Endothelial cell of umbilical vein (primary cell): ENCODE measurements around the gene GPR27. TPM values are rescaled to one million over a fixed set of nuclear protein-coding genes. Genes with fewer than 3 reads are reported as not detected.
A peak's percentile ranks its signal among the peaks of the same experiment; 100 is the strongest.

ENCODE experiments used
- BruUV-seq: library from RNA; stranded (reverse); fragments of 400-500 nt; replicated peaks from 2 replicates; lab custom pipeline; 2021; lab: Mats Ljungman, UMichigan
- CTCF ChIA-PET: fragments of 300-600, 350-600 bp; sonication (Branson Sonifier 250); formaldehyde crosslinking; loops from one replicate; lab custom pipeline; 2021; ENCODE audit warnings: antibody characterized with exemption, inconsistent platforms; lab: Charles Lee
- POLR2A ChIA-PET: fragments of 300-600, 350-600 bp; sonication (Branson Sonifier 250); formaldehyde crosslinking; loops from one replicate; lab custom pipeline; 2021; ENCODE audit warnings: antibody characterized with exemption, inconsistent platforms; lab: Charles Lee
- DNase-seq: peaks from one replicate; pipeline ENCODE4 v3.0.0-alpha.2; 2011; ENCODE audit warnings: low read depth, low spot score
- FAIRE-seq: peaks from 2 replicates; lab custom pipeline; 2011; peaks lifted over from hg19 to GRCh38; lab: Jason Lieb, UNC
- H2AFZ ChIP-seq: 2 replicates; pipeline ENCODE4 v1.6.0; 2012; ENCODE audit warnings: low read depth, low read length, control low read depth, inconsistent platforms
- H3K27ac ChIP-seq: 2 replicates; pipeline ENCODE4 v1.5.1; 2011; ENCODE audit warnings: low read depth, mild to moderate bottlenecking, control low read depth, low read length, moderate library complexity; ENCODE audit not compliant: insufficient read depth
- H3K27me3 ChIP-seq, 2 experiments: 2 replicates each; pipeline versions ENCODE4 v1.6.0 to v1.6.1; 2011; ENCODE audit warnings: low read length in 2 of 2, mixed read lengths in 1 of 2; ENCODE audit not compliant: control insufficient read depth in 2 of 2, insufficient read depth in 2 of 2
- H3K36me3 ChIP-seq, 2 experiments: 2 replicates in 1 of 2; 3 replicates in 1 of 2; pipeline ENCODE4 v1.5.1; 2011; ENCODE audit warnings: low read length in 2 of 2, mild to moderate bottlenecking in 1 of 2, moderate library complexity in 1 of 2; ENCODE audit not compliant: control insufficient read depth in 2 of 2, insufficient read depth in 2 of 2; ENCODE audit errors: extremely low read depth in 1 of 2
- H3K4me1 ChIP-seq: 3 replicates; pipeline ENCODE4 v1.5.1; 2011; ENCODE audit warnings: mild to moderate bottlenecking, low read length; ENCODE audit not compliant: control insufficient read depth, insufficient read depth; ENCODE audit errors: extremely low read depth
- H3K4me2 ChIP-seq: 2 replicates; pipeline ENCODE4 v1.6.1; 2011; ENCODE audit warnings: low read length, control low read depth, mixed read lengths; ENCODE audit not compliant: insufficient read depth
- H3K4me3 ChIP-seq, 3 experiments: fragments of 200-600 bp in 1 of 3; sonication (generic), shearing (Covaris generic) in 1 of 3; replicated peaks in 1 of 3; 2 replicates each; pipeline ENCODE4 v1.5.1; 2011 to 2016; ENCODE audit warnings: control low read depth in 3 of 3, low read length in 3 of 3, mild to moderate bottlenecking in 2 of 3, inconsistent platforms in 1 of 3, low read depth in 1 of 3, moderate library complexity in 1 of 3; ENCODE audit not compliant: insufficient read depth in 1 of 3
- H3K79me2 ChIP-seq: 2 replicates; pipeline ENCODE4 v1.6.0; 2012; ENCODE audit warnings: low read length, inconsistent platforms; ENCODE audit not compliant: control insufficient read depth, insufficient read depth
- H3K9ac ChIP-seq: replicated peaks from 2 replicates; pipeline ENCODE3; 2011; ENCODE audit warnings: low read length, control low read depth; ENCODE audit not compliant: insufficient read depth; ENCODE audit errors: extremely low read depth
- H3K9me1 ChIP-seq: replicated peaks from 3 replicates; pipeline ENCODE4 v1.6.0; 2011; ENCODE audit warnings: mild to moderate bottlenecking, low read length; ENCODE audit not compliant: control insufficient read depth, insufficient read depth; ENCODE audit errors: extremely low read depth
- H3K9me3 ChIP-seq: replicated peaks from 2 replicates; pipeline ENCODE4 v1.5.1; 2012; ENCODE audit warnings: low read length, inconsistent platforms; ENCODE audit not compliant: control insufficient read depth, insufficient read depth
- H4K20me1 ChIP-seq: replicated peaks from 2 replicates; pipeline ENCODE3; 2011; ENCODE audit warnings: mild to moderate bottlenecking, low read length; ENCODE audit not compliant: control insufficient read depth, insufficient read depth; ENCODE audit errors: extremely low read depth
- CTCF ChIP-seq, 2 donors: IDR thresholded peaks; 1 replicate in 1 of 2; 2 replicates in 1 of 2; pipeline ENCODE4 v1.5.1; 2011; ENCODE audit warnings: low read length in 2 of 2, mild to moderate bottlenecking in 2 of 2, moderate library complexity in 2 of 2, control low read depth in 1 of 2, inconsistent platforms in 1 of 2, low read depth in 1 of 2; ENCODE audit not compliant: insufficient read depth in 1 of 2; ENCODE audit errors: extremely low read depth in 1 of 2
- EZH2 ChIP-seq: IDR thresholded peaks from 2 replicates; pipeline ENCODE4 v1.6.1; 2012; ENCODE audit warnings: borderline replicate concordance, low read depth, mild to moderate bottlenecking, moderate library complexity, low read length, inconsistent platforms; ENCODE audit not compliant: severe bottlenecking
- FOS ChIP-seq: IDR thresholded peaks from 2 replicates; pipeline ENCODE4 v1.6.1; 2011; ENCODE audit warnings: mild to moderate bottlenecking, low read length, moderate library complexity, borderline replicate concordance; ENCODE audit not compliant: insufficient read depth
- JUN ChIP-seq: IDR thresholded peaks from 2 replicates; pipeline ENCODE4 v1.6.1; 2011; ENCODE audit warnings: borderline replicate concordance, low read depth; ENCODE audit not compliant: insufficient read length, insufficient read depth
- MAX ChIP-seq: IDR thresholded peaks from 2 replicates; pipeline ENCODE4 v1.6.1; 2011; ENCODE audit not compliant: insufficient read depth, insufficient read length
- MYC ChIP-seq: IDR thresholded peaks from one replicate; pipeline ENCODE4 v1.6.1; 2011; ENCODE audit warnings: mild to moderate bottlenecking, low read depth, low read length
- POLR2A ChIP-seq: IDR thresholded peaks from 2 replicates; pipeline ENCODE4 v1.6.1; 2012; ENCODE audit warnings: low read depth, mild to moderate bottlenecking, control low read depth, low read length
- POLR2AphosphoS5 ChIP-seq: IDR thresholded peaks from 2 replicates; pipeline ENCODE4 v1.6.1; 2012; ENCODE audit warnings: low read depth, mild to moderate bottlenecking, control low read depth, low read length, moderate library complexity; ENCODE audit not compliant: insufficient read depth
- dilution Hi-C: fragments of 300-500 bp; cut with MboI; formaldehyde crosslinking; loops from one replicate; pipeline ENCODE4 v1.15.0; 2019; ENCODE audit warnings: low sequenced_read_pairs; ENCODE audit not compliant: extremely low pct_ligation_motif_present
- intact Hi-C: fragments of 100-400 bp; cut with micrococcal nuclease; formaldehyde crosslinking; loops from one replicate; pipeline ENCODE4 v1.10.0; 2022
- polyA plus RNA-seq, 4 experiments: library from polyadenylated mRNA; depleted of rRNA in 3 of 4; stranded (reverse) in 3 of 4; unstranded in 1 of 4; fragments of >200 nt; gene quantifications; 2 replicates each; pipeline versions ENCODE4 v1.2.1 to v1.2.3, GENCODE V29; 2011 to 2012; ENCODE audit warnings: missing spikeins in 1 of 4
- total RNA-seq: library from RNA; stranded (reverse); gene quantifications from 2 replicates; pipeline ENCODE4 v1.2.3, GENCODE V29; 2021

Gene GPR27
- total and polyA plus RNA-seq, 2 donors (not counting 3 experiments of a cell fraction or from before 2014, with no cell fraction given) = 0.03 TPM; not detected in 1

- peaks cover 4% of the 10 kb centered on the region for H3K4me1 ChIP-seq
- no peak for DNase-seq
- peaks cover 39 to 56% of the 10 kb centered on the region in 2 experiments for H3K27me3 ChIP-seq
- no peak for FAIRE-seq
- no peaks in the 10 kb centered on the region for H3K79me2 ChIP-seq
- BruUV-seq = no TSS peak
- intact Hi-C loops (no loop called here), dilution Hi-C loops (no loop called here)
- H3K27ac ChIP-seq = no peak overlapping the region
- CTCF ChIA-PET = no interaction called here
- TF ChIP-seq EZH2 (peak; percentile 49), JUN (no peak)
- no peaks in the 10 kb centered on the region for H4K20me1 ChIP-seq
- no peak overlapping the region for H3K4me3 ChIP-seq
- POLR2A ChIA-PET = no interaction called here
- no peaks in the 10 kb centered on the region for H3K9me3 ChIP-seq
- H2AFZ ChIP-seq = no peak overlapping the region
- H3K4me2 ChIP-seq = no peak overlapping the region
- no peaks in the 10 kb centered on the region for H3K36me3 ChIP-seq
- no peaks in the 10 kb centered on the region for H3K9me1 ChIP-seq
- H3K9ac ChIP-seq = no peak overlapping the region
Observed at GRCh38 chr3:71752831-71753700, 589 bp upstream of the GPR27 start.

- no peak overlapping the region for H3K4me3 ChIP-seq
- H3K4me1 ChIP-seq = peaks cover 4% of the 10 kb centered on the region
- H3K79me2 ChIP-seq = no peaks in the 10 kb centered on the region
- no peak for FAIRE-seq
- ChIA-PET CTCF (no interaction called here), POLR2A (no interaction called here)
- no peaks in the 10 kb centered on the region for H4K20me1 ChIP-seq
- H3K27ac ChIP-seq = no peak overlapping the region
- no peaks in the 10 kb centered on the region for H3K9me1 ChIP-seq
- BruUV-seq = no TSS peak
- dilution Hi-C loops (no loop called here), intact Hi-C loops (no loop called here)
- DNase-seq = no peak
- peaks cover 39 to 50% of the 10 kb centered on the region in 2 experiments for H3K27me3 ChIP-seq
- no peaks in the 10 kb centered on the region for H3K36me3 ChIP-seq
- no peak overlapping the region for H3K4me2 ChIP-seq
- H3K9me3 ChIP-seq = no peaks in the 10 kb centered on the region
- H3K9ac ChIP-seq = no peak overlapping the region
- TF ChIP-seq POLR2AphosphoS5 (no peak), MAX (no peak), MYC (no peak), CTCF (IDR thresholded peaks at IDR 0.05; ENCODE audit: extremely low read depth in 1 of 2, insufficient read depth in 1 of 2, low read depth in 1 of 2, low read length in 2 of 2) (no peak), POLR2A (no peak), FOS (no peak), EZH2 (peak; percentile 85)
- H2AFZ ChIP-seq = no peak overlapping the region
Observed at GRCh38 chr3:71754610-71755253, 1.1 kb downstream of the GPR27 start.
